Activated CD4-positive, alpha-beta T cell treated with anti-CD3 and anti-CD28 coated beads, Interleukin-2, amount 50 U/mL, for 24 hours (primary cell): ENCODE data around the gene SPDYE3.

ENCODE experiments used
- DNase-seq, 2 donors: peaks; one replicate each; pipeline ENCODE4 v3.0.0-alpha.2; 2020; ENCODE audit warnings: low read depth in 1 of 2, low spot score in 1 of 2

The SPDYE3 gene

GRCh38 chr7:100371561-100372171 is 64.2 kb downstream of the SPDYE3 start:
- no peak for DNase-seq
